Inflammatory macrophage treated with lipopolysaccharide for 1 hour (primary cell): Measurements from ENCODE around the gene C1orf115.
"Not testable (repeated sequence)": the region's sequence is repeated elsewhere in the genome, so short reads cannot be mapped to it uniquely, and the experiment has no call there.

ENCODE experiments used
- DNase-seq, 2 donors: peaks; one replicate each; pipeline ENCODE4 v3.0.0-alpha.2; 2020 to 2022

C1orf115 gene, protein sequence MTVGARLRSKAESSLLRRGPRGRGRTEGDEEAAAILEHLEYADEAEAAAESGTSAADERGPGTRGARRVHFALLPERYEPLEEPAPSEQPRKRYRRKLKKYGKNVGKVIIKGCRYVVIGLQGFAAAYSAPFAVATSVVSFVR

DNA sequence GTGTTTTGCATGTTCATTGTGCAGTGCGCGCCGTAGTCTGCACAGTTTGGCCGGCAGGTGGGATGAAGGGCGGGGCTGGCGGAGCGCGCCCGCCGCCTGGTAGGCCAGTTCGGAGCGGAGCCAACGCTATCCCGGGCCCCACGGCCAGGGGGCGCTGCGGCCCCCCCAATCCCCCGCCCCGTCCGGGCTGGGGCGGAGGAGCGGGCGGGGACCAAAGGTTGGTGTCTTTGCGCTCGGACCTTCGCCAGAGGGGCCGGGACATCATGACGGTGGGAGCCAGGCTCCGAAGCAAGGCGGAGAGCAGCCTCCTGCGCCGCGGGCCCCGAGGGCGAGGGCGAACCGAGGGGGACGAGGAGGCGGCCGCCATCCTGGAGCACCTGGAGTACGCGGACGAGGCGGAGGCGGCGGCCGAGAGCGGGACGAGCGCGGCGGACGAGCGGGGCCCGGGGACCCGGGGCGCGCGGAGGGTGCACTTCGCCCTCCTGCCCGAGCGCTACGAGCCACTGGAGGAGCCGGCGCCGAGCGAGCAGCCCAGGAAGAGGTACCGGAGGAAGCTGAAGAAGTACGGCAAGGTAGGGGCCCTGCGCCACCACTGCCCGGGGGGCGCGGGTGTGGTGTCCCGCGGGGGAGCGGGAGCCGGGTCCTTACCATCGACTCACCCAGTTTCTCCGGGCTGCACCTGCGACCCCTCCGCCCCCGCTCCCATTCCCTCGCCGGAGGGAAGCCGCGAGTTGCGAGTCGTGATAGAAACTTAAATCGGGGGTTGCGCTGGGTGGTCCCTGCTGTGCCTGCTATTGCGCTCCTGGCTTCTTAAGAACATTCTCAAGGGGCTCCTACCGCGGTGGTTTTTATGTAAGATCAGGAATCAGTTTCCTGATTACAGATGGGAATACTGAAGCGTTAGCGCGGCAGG is at the start of gene C1orf115:
TSS of gene C1orf115 (plus strand) at position 224 of the 913 bp plus-strand sequence. CDS start at position 264, 40 bp downstream.
- DNase-seq = peak; percentile 43 to 87

DNA sequence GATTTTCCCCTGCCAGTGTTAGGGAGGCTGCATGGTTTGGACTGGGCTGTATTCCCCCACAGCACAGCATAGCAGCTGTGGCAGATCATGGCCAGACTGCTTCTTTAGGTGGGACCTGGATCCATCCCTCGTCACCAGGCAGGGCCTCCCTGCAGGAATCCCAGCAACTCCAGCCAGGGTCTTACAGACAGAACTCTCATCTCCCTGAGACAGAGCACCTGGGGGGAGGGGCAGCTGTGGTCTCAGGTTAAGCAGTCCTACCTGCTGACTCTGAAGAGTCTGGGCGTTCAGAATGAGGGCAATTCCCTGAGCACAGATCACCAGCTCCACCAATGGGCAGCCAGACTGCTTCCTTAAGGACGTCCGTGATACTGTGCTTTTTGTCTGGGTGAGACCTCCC is 47.9 kb upstream of the C1orf115 start:
- no peak for DNase-seq

DNA sequence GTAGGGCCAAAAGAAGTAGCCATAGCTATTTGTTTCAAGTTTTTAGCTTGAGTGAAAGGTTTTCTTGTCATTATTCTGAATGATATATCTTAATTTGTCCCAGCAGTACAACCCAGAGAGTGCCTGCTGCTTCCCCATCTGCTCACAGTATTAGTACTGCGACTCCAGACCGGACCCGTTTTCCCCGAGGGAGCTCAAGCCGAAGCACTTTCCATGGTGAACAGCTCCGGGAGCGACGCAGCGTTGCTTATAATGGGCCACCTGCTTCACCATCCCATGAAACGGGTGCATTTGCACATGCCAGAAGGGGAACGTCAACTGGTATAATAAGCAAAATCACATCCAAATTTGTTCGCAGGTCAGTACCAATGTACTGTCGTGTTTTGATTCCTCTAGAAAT is 37.2 kb upstream of the C1orf115 start:
- DNase-seq = no peak

DNA sequence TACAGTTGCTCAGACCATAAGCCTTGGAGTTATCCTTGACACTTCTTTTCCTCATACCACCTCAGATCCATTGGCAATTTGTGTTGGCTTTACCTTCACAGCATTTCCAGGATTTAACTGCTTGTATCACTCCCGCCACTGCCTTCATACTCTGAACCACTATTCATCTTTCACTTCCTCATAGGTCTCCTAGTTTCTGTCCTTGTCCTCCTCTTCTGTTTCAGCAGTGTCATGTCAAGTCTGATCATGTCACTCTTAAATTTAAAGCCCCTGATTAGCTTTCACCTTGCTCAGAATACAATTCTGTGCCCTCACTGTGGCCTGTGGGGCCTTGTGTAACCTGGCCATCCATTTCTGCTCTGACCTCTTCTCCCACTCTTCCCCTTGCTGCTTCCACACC is 34.7 kb upstream of the C1orf115 start:
- DNase-seq = no peak

DNA sequence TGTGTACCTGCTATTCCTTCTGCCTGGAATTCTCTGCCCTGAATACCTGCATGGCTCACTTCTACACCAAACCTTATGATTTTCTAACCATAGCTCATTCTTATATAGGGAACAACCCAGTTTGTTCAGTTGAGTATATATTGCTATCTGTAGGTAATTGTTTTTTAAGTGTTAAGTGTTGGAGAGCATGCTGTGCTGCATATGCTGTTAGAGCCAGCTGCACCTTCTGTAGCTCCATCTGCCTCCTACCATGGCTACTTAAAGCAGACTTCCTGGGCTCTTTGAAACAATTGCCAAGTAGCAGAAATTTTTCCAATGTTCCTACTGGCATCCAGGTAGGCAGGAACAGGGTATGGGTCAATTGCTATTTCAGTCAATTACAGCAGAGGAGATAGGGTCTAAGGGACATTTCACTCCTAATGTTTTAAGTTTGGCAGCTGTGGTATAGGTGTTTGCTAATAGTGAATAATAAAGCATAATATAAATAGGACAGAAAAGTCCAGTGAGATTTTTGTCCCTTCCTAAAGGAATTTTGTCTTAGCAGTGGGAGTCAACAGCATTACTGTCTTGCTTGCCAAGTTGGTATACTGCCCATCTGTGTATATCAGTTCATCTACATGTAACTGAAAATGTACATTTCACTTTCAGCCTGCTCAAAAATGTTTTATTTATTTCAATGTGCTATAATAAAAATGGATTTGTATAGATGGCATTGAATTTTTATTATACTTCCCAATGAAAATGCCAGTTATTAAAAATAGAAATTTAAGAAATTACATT is 34.0 kb upstream of the C1orf115 start:
- DNase-seq = no peak

DNA sequence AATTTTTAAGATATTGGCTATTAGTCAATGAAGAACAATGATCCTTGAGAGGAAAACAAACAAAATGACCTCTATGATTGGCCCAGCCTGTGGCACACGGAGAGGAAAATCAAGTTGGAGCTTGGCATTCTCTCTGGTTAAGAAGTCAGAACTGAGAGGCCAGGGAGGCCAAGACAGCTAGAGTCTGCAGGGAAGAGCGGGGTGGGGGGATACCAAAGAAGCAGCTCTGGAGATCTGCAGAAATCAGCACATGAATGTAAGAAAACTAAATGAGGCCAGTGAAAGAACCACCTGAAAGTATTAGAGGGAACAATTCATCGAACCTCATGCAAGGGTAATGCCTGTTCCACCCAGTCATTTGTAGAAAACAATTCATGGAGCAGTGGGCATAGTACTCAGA is 23.8 kb upstream of the C1orf115 start:
- DNase-seq = no peak

DNA sequence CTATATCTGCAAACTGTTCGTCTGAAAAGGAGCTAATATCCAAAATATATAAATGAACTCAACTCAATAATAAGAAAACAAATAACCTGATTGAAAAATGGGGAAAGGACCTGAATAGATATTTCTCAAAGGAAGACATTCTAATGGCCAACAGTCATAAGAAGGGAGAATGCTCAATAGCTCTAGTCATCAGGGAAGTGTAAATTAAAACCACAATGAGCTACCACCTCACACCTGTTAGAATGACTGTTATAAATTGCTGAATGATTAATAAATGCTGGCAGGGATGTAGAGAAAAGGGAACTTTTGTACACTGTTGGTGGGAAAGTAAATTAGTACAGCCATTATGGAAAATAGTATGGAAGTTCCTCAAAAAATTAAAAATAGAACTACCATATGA is 21.2 kb upstream of the C1orf115 start:
- no peak for DNase-seq

DNA sequence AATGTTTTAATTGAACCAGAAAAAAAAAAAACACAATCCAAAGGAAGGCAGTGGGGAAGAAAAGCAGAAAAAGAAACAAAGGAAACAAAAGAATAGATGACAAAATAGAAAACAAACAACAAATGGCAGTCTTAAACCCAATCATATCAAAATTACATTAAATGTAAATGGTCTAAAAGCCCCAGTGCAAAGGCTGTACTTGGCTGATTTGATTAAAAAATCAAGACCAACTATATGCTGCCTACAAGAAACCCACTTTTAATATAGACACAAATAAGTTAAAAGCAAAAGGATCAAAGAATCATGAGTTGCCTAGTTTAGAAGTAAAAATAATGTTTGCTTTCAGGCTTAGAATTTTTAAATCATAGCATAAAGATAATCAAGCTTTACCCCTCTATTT is 19.8 kb upstream of the C1orf115 start:
- no peak for DNase-seq

DNA sequence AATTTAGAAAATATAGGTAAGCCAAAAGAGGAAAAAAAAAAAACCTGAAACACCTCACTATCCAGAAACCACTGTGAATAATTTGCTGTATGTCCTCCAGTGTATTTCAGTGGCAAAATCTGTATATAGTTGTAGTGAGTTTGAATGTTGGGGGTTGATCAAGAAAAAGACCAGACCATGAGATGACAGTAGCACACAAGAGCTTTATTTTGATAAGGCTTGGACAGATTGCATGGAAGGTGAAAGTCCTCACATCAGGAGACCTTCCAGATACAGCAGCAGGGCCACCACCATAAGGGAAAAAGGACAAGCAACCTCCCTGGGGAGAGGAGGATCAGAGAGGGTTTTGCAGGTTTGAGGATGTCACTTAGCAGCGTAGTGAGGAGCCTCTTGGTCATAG is 16.2 kb upstream of the C1orf115 start:
- no peak for DNase-seq

DNA sequence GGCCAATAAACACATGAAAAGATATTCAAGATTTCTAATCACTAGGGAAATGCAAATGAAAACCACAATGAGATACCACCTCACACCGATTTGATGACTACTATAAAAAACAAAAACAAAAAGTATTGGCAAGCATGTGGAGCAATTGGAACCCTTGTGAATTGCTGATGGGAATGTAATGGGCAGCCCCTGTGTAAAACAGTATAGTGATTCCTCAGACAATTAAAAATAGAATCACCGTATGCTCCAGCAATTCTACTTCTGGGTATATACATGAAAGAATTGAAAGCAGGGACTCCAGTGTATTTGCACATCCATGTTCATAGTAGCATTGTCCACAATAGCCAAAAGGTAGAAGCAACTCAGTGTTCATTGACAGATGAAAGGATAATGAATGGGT is 12.9 kb upstream of the C1orf115 start:
- DNase-seq = no peak

DNA sequence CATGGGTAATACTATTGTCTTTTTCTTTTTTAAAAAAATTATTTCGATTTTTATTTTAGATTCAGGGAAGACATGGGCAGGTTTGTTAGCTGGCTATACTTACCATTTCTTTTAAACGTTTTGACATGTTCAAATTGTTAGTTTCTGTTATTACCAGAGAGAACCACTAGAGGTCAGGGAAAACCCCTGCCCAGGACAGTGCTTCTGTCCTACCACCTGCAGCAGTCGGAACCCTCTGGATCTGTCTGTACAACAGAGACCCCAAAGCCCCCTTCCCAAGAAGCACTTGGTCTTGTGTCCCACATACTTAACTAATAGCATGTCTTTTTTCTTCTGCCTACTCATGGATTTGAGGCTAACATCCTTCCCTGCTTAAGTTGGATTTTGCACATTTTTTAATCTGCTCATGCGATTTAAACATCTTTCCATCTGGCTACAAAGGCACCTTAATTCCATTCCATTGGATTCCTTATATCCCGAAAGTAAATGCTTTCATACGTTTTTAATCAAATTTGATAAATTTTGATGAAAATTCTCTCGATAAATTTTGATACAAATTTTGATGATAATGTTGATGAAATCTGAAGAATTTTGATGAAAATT is 10.0 kb upstream of the C1orf115 start:
- peak; percentile 15 to 54 for DNase-seq

DNA sequence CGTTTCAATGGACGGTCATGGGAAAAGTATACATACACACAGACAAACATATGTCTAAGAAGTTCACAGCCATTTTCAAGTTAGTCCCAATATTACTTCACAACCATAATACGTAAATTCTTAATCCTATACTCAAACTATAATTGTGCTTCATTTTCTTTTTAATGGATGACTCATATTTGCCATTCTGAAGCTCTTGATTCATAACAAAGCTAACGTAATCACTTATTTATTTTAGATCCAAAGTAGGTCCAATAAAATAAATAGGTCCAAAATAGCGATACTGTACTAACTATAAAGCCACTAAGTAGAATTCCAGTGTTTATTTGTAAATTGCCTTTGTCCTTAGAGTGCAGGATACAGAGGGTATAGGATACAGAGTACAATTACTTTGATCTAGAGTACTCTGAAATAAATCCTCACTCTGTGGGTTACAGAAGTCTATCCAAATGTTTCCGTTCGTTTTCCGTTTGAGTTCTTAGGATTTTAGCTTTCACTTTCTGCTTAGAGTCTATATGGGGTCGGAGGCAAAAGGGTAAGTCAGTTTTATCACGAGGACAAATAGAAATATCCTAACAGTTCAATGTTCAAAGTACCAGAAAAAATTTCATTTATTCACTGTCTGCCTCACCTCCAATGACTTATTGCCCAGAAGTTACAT is 8.8 kb upstream of the C1orf115 start:
- DNase-seq = no peak

DNA sequence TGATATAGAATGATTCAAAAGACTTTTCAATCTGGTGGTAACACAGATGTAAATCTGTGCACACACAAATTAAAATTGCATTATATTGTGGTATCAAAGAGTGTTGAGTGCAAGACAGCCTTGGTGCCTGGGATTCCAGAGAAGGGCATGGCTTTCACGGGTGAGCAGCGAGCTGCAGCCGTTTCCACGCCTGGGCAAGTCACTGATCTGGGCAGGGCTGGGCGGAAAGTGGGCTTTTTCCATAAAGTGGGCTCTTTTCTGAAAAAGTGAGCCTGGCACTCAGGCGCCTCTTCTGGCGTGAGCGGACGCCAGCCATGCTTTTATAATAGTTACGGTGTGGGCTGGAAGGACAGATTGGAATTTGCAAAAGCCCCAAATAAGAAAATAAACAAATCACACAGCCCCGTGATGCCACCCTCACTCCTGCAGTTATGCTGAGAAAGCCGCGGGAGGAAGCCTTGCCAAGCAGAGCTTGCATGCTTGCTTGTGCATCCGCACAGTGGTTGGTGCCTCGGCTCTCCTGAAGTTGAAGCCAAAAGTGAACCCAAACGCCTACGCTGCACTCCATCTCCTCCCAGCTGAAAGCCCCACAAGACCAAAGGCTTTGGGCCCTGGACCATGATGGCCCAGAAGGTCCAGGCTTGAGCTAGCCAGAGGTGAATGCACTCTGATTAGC is 7.1 kb upstream of the C1orf115 start:
- no peak for DNase-seq

DNA sequence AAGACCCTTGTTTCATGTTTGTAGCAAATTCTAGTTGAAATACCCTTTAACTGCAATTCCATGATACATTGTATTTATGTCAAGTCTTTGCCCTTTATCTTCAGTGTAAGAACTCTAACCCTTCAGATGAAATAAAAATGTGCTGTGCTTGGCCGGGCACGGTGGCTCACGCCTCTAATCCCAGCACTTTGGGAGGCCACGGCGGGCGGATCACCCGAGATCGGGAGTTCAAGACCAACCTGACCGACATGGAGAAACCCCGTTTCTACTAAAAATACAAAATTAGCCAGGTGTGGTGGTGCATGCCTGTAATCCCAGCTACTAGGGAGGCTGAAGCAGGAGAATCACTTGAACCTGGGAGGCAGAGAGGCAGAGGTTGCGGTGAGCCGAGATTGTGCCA is 6.4 kb upstream of the C1orf115 start:
- DNase-seq = not testable (repeated sequence)

DNA sequence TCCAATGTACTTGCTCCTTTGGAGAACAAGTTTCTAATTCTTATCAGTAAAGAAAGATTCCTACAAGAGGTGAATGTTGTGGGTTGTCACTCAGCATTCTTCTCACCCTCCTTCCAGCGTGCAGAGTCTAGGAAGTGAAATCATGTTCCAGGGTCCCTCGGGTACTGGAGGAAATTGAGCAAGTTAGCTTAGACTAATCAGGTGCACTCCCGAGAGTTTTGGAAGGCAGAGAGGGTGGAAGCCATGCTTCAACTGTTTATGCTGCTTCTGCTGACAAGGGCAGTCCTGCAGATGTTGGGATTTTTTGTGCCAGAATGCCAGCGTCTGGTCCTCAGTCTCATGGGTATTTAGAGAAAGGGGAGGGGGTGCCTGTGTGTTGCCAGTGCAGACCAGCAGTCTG is 5.3 kb upstream of the C1orf115 start:
- DNase-seq = no peak

DNA sequence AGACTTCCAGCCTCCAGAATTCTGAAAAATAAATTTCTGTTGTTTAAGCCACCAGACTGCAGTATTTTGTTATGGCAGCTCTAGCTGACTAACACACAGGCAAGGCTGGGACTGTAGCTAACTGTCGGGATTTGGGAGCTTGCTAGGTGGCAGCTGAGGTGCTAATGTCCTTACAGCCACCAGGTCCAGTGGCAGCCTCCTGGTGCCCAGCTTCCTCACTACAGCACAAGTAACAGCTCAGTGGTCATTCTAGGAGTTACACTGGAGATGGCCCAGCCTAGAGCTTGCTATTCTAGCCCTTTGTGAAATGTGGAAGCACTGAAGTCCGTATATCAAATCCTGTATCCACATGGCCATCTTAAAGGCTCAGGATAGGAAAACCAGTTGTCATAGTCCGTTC is 4.3 kb upstream of the C1orf115 start:
- DNase-seq = no peak

DNA sequence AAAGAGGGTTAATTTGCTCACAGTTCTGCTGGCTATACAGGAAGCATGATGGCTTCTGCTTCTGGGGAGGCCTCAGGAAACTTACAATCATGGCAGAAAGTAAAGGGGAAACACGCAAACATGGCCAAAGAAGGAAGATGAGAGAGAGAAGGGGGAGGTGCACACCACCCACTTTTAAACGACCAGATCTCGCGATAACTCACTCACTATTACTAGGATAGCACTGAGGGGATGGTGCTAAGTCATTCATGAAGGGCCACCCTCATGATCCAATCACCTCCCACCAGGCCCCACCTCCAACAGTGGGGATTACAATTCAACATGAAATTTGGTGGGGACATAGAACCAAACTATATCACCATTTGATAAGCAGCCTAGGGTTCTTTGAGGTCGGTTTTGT is 2.4 kb upstream of the C1orf115 start:
- no peak for DNase-seq

DNA sequence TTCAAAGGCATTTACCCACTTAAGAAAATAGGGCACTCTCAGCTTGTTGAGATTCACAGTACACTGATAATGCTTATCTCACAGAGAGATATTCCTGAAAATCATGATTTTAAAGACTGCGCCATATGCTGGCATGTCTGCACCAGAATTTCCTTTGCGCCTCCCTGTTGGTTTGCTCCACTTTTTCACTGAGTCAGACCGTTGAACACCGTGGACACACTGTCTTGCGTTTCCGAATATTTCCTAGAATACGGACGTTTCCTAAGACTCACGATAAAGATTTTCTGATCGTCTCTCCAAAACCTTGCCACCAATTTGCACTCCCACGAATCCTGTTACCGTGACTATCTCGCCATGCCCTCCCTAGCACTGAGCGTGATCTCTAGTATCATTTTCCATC is 497 bp upstream of the C1orf115 start:
- DNase-seq = no peak

DNA sequence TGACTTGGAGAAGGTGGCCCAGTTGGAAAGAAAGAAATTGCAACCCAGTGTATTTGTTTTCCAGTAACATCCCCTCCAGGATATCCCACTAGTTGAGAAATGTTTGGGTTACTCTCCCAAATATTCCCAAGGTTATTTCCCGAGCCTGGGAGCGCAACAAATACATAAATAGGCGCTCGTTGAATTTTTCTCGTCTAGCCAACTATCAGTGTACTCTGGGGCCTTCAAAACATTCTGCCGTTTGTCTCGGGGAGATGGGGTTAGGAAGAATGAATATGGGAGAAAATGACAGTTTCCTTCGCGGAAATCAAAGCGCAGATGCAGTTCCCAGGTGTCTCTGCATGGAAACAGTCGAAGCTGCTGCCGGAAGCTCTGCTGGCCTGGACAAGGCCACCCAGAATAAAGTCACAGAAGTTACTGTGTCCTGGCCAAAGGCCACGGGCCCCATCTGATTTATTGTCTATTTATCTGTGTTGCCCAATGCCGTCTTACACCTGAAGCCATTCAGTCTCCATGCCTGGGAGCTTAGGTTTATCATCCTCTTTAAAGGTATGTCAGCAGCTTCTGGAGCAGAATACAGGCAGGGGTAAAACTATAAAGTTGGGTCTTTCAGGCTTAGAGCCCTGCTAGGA is 1.0 kb downstream of the C1orf115 start:
- no peak for DNase-seq

DNA sequence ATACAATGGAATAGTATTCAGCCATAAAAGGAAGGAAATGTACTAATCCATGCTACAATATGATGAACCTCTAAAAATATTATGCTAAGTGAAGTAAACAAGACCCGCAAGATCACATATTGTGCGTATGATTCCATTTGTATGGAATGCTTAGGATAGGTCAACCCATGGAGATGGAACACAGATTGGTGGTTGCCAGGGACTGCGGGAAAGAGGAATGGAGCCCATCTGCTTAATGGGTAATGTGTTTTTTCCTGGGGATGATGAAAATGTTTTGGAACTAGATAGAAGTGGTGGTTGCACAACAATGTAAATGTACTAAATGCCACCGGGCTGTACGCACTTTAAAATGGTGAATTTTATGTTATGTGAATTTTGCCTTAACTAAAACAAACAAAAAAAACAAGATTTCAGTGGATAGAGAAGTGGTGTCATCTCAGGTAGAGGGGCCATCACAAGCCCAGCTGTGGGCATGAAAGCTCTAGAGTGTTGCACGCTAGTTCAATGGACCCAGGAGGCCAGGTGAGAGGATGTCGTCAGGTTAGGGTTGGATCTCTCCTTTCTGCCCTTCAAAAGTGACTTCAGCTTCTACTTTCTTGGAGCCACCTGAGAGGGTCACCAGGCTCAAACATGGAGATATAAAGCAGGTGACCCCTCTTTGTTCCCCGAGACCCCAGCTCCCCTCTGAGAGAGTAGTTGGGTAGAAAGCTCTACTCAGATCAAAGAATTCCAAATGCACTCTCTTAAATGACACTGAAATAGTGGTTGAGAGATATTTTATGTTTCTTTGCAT is 2.5 kb downstream of the C1orf115 start:
- DNase-seq = no peak

DNA sequence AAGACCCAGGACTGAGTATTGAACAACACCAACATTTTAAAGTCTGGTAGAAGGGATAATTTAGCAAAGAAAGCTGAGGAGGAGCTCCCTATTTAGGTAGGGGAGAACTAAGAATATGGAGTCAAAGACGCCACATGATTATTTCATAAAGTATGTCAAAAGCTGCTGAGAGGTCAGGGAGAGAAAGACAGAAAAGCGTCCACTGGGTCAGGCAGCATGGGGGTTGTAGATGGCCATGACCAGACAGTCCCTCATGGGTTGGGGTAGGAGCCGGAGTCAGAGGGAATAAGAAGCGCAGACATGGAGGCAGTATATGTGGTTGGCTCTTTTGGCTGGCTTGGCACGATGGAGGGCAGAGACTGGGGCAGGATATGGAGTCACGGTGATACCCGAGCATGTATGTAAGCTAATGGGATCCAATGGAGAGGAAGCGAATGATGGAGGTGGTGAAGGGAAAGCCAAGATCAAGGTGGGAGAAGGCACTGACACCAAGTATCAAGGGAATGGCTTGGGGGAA is 4.8 kb downstream of the C1orf115 start:
- no peak for DNase-seq
